A549 (cell line): ENCODE data around the gene GDF7.

Source experiments
- CBX8 ChIP-seq: fragments of 200-600 bp; sonication (generic); IDR thresholded peaks from 2 replicates; pipeline ENCODE4 v1.6.1; 2016
- TF ChIP-seq, protein P1 (sequence below): fragments of >200 bp; sonication (Bioruptor Twin); formaldehyde crosslinking; IDR thresholded peaks from 3 replicates; pipeline ENCODE4 v1.5.1; 2016

DNA sequence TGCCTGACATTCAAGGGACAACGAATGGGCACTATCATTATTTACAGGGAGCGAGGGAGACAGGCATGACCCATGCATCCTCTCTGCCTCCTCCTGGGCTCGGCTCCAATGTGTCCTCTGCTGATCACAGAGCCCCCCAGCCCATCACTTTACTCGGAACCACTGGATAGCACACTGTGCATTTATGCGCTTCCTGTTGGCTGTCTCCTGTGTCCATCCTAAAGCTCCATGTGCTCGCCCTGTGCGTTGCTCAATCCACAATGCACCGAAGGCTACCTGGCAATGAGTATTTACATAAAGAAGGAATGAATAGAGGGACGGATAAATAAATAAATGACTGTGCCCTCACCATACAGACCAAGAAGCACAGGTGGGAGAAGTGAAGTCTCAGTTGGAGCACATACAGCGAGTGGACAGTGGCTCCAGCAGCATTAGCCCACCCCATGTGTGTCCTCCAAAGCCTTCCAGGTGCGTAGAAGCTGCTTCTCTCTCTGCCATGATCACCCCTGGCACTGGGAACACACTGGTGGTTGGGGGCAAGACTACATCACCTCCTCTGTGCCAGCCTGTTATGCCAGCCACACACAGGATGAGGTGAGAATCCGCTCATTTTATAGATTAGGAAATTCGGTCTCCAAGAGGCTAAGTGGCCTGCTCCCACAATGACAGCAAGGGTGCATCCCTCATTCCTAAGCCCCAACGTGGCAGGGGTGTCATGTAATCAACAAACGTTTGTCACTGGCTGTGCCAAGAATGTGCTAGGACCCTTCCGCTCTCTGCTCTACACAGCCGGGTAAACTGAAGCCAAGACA lies 2.3 kb upstream of the GDF7 start:
- TF ChIP-seq, protein P1, sequence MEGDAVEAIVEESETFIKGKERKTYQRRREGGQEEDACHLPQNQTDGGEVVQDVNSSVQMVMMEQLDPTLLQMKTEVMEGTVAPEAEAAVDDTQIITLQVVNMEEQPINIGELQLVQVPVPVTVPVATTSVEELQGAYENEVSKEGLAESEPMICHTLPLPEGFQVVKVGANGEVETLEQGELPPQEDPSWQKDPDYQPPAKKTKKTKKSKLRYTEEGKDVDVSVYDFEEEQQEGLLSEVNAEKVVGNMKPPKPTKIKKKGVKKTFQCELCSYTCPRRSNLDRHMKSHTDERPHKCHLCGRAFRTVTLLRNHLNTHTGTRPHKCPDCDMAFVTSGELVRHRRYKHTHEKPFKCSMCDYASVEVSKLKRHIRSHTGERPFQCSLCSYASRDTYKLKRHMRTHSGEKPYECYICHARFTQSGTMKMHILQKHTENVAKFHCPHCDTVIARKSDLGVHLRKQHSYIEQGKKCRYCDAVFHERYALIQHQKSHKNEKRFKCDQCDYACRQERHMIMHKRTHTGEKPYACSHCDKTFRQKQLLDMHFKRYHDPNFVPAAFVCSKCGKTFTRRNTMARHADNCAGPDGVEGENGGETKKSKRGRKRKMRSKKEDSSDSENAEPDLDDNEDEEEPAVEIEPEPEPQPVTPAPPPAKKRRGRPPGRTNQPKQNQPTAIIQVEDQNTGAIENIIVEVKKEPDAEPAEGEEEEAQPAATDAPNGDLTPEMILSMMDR = no peak
- no peak for TF ChIP-seq CBX8
